Vagina (tissue), 2 donors: ENCODE results near the gene GDF11. TPM values are rescaled to one million over a fixed set of nuclear protein-coding genes. Genes with fewer than 3 reads are reported as not detected.

Source experiments
- DNase-seq, 2 donors: peaks; one replicate each; pipeline ENCODE4 v3.0.0-alpha.2; 2017; ENCODE audit errors: extremely low spot score in 2 of 2
- H3K27ac ChIP-seq: fragments of 200-600 bp; sonication (generic); one replicate; pipeline ENCODE4 v1.5.1; 2019
- H3K27me3 ChIP-seq: fragments of 200-600 bp; sonication (generic); one replicate; pipeline ENCODE4 v1.5.1; 2019
- H3K36me3 ChIP-seq, 2 donors: fragments of 200-600 bp; sonication (generic); one replicate each; pipeline ENCODE4 v1.5.1; 2017 to 2019
- H3K4me1 ChIP-seq: fragments of 200-600 bp; sonication (generic); one replicate; pipeline ENCODE4 v1.5.1; 2019
- H3K4me3 ChIP-seq, 2 donors: fragments of 200-600 bp; sonication (generic); 1 replicate in 1 of 2; 2 replicates in 1 of 2; pipeline ENCODE4 v1.5.1; 2016 to 2019
- H3K9me3 ChIP-seq: fragments of 200-600 bp; sonication (generic); one replicate; pipeline ENCODE4 v1.5.1; 2019
- CTCF ChIP-seq, 3 experiments: fragments of 450-650 bp in 2 of 3; fragments of 200-600 bp in 1 of 3; sonication (generic) in 1 of 3; IDR thresholded peaks; one replicate each; pipeline ENCODE4 v1.5.1; 2017 to 2019; ENCODE audit warnings: antibody characterized with exemption in 3 of 3, mild to moderate bottlenecking in 2 of 3, moderate library complexity in 2 of 3
- POLR2A ChIP-seq, 2 donors: fragments of 450-650 bp; IDR thresholded peaks; one replicate each; pipeline ENCODE4 v1.6.1; 2017; ENCODE audit warnings: antibody characterized with exemption in 2 of 2, mild to moderate bottlenecking in 2 of 2, moderate library complexity in 2 of 2
- POLR2AphosphoS5 ChIP-seq, 2 donors: sonication (generic); formaldehyde crosslinking; IDR thresholded peaks; one replicate each; pipeline ENCODE4 v1.9.0; 2017; ENCODE audit warnings: antibody characterized with exemption in 2 of 2, mild to moderate bottlenecking in 2 of 2, low read depth in 1 of 2; ENCODE audit not compliant: insufficient read depth in 1 of 2
- intact Hi-C: fragments of 100-400 bp; cut with DNase I; formaldehyde crosslinking; loops from one replicate; pipeline ENCODE4 v1.15.1; 2023
- total RNA-seq: library from RNA; depleted of rRNA; stranded (reverse); fragments of >200 nt; gene quantifications from one replicate; pipeline ENCODE4 v1.2.3, GENCODE V29; 2016

Gene GDF11
- total RNA-seq, result 7.6 TPM

- H3K9me3 ChIP-seq, result no peaks in the 10 kb centered on the region
- H3K4me1 ChIP-seq, result peaks cover 42% of the 10 kb centered on the region
- TF ChIP-seq POLR2A (IDR thresholded peaks at IDR 0.05) (peak in 1 of 2 donors; percentile 60), POLR2AphosphoS5 (IDR thresholded peaks at IDR 0.05; ENCODE audit: insufficient read depth in 1 of 2, low read depth in 1 of 2) (peak in 1 of 2 donors; percentile 68), CTCF (IDR thresholded peaks at IDR 0.05) (no peak)
- intact Hi-C loops, result loop anchor here (10.0 kb wide), 1 partner anchor 52 kb away; no protein-coding TSS in a partner anchor
- no peaks in the 10 kb centered on the region for H3K27me3 ChIP-seq
- H3K4me3 ChIP-seq, result peak within 1 kb of the TSS; percentile 59 to 63
- H3K36me3 ChIP-seq, result no peaks in the 10 kb centered on the region
- H3K27ac ChIP-seq, result peak within 1 kb of the TSS; percentile 80
- DNase-seq, result no peak
These were observed at the start of gene GDF11 for GRCh38 chr12:55742719-55743405. TSS of gene GDF11 (plus strand) at chr12:55743122. CDS start at chr12:55743317, 195 bp downstream.

- DNase-seq, result peak in 1 of 2 donors; percentile 82
- no peaks in the 10 kb centered on the region for H3K36me3 ChIP-seq
- H3K27ac ChIP-seq, result no peak overlapping the region
These were observed 49.4 kb upstream of the GDF11 start for GRCh38 chr12:55693323-55694187.

GRCh38 chr12:55694188-55694515, 48.8 kb upstream of the GDF11 start:
- DNase-seq, result no peak
- H3K27ac ChIP-seq, result no peak overlapping the region
- H3K4me1 ChIP-seq, result no peaks in the 10 kb centered on the region
- TF ChIP-seq POLR2A (IDR thresholded peaks at IDR 0.05), result no peak
- TF ChIP-seq CTCF (IDR thresholded peaks at IDR 0.05), result no peak
- no peak for TF ChIP-seq POLR2AphosphoS5 (IDR thresholded peaks at IDR 0.05; ENCODE audit: insufficient read depth in 1 of 2, low read depth in 1 of 2)
- no peak overlapping the region for H3K4me3 ChIP-seq
- H3K9me3 ChIP-seq, result no peaks in the 10 kb centered on the region
- intact Hi-C loops, result no loop called here
- no peaks in the 10 kb centered on the region for H3K36me3 ChIP-seq
- H3K27me3 ChIP-seq, result no peaks in the 10 kb centered on the region

More at GRCh38 chr12:55693323-55694187, 49.4 kb upstream of the GDF11 start:
- no peaks in the 10 kb centered on the region for H3K4me1 ChIP-seq
- TF ChIP-seq POLR2AphosphoS5 (IDR thresholded peaks at IDR 0.05; ENCODE audit: insufficient read depth in 1 of 2, low read depth in 1 of 2) (no peak), CTCF (IDR thresholded peaks at IDR 0.05) (no peak), POLR2A (IDR thresholded peaks at IDR 0.05) (no peak)
- no peaks in the 10 kb centered on the region for H3K9me3 ChIP-seq
- intact Hi-C loops, result no loop called here
- H3K4me3 ChIP-seq, result no peak overlapping the region
- H3K27me3 ChIP-seq, result no peaks in the 10 kb centered on the region

- H3K4me1 ChIP-seq, result no peaks in the 10 kb centered on the region
These were observed 48.3 kb upstream of the GDF11 start for GRCh38 chr12:55694651-55695050.

More at GRCh38 chr12:55694651-55695050, 48.3 kb upstream of the GDF11 start:
- TF ChIP-seq POLR2AphosphoS5 (IDR thresholded peaks at IDR 0.05; ENCODE audit: insufficient read depth in 1 of 2, low read depth in 1 of 2) (no peak), CTCF (IDR thresholded peaks at IDR 0.05) (no peak), POLR2A (IDR thresholded peaks at IDR 0.05) (no peak)
- Histone ChIP-seq H3K9me3 (no peaks in the 10 kb centered on the region), H3K27me3 (no peaks in the 10 kb centered on the region), H3K27ac (no peak overlapping the region), H3K4me3 (no peak overlapping the region), H3K36me3 (no peaks in the 10 kb centered on the region)
- intact Hi-C loops, result no loop called here
- DNase-seq, result no peak
